Mesodermal cell (in vitro differentiated cells): ENCODE data around the gene LIPF. TPM values are rescaled to one million over a fixed set of nuclear protein-coding genes. Genes with fewer than 3 reads are reported as not detected.

ENCODE experiments used
- H3K27ac ChIP-seq: 2 replicates; pipeline ENCODE4 v1.7.0; 2013; ENCODE audit warnings: mild to moderate bottlenecking, low read depth, low read length, moderate library complexity; ENCODE audit not compliant: severe bottlenecking
- H3K36me3 ChIP-seq: 2 replicates; pipeline ENCODE4 v1.7.1; 2013; ENCODE audit warnings: mild to moderate bottlenecking, low read length, moderate library complexity; ENCODE audit not compliant: control insufficient read depth, insufficient read depth
- H3K4me1 ChIP-seq: one replicate; pipeline ENCODE4 v1.7.1; 2013; ENCODE audit warnings: mild to moderate bottlenecking, low read length; ENCODE audit not compliant: insufficient read depth, control insufficient read depth, poor library complexity, severe bottlenecking
- H3K4me3 ChIP-seq: 2 replicates; pipeline ENCODE4 v1.7.0; 2013; ENCODE audit warnings: low read length, control low read depth, mild to moderate bottlenecking; ENCODE audit not compliant: insufficient read depth, poor library complexity, severe bottlenecking; ENCODE audit errors: extremely low read depth
- H3K9me3 ChIP-seq: 2 replicates; pipeline ENCODE4 v1.7.1; 2013; ENCODE audit warnings: mild to moderate bottlenecking, low read length, moderate library complexity; ENCODE audit not compliant: control insufficient read depth
- WGBS, 2 experiments: methylation state at CpG; one replicate each; pipeline ENCODE4 v1.1.5; 2013; ENCODE audit warnings: missing lambda C conversion rate in 2 of 2; ENCODE audit not compliant: insufficient coverage in 2 of 2; 5-methylcytosine and 5-hydroxymethylcytosine counted together
- polyA plus RNA-seq, 2 experiments: library from polyadenylated mRNA; stranded (reverse); fragments of 50-300 nt; gene quantifications; one replicate each; pipeline ENCODE4 v1.2.3, GENCODE V29; 2013

The LIPF gene, protein sequence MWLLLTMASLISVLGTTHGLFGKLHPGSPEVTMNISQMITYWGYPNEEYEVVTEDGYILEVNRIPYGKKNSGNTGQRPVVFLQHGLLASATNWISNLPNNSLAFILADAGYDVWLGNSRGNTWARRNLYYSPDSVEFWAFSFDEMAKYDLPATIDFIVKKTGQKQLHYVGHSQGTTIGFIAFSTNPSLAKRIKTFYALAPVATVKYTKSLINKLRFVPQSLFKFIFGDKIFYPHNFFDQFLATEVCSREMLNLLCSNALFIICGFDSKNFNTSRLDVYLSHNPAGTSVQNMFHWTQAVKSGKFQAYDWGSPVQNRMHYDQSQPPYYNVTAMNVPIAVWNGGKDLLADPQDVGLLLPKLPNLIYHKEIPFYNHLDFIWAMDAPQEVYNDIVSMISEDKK
- polyA plus RNA-seq (2013, experiment 1 of 2) = not detected
- not detected for polyA plus RNA-seq (2013, experiment 2 of 2)

DNA sequence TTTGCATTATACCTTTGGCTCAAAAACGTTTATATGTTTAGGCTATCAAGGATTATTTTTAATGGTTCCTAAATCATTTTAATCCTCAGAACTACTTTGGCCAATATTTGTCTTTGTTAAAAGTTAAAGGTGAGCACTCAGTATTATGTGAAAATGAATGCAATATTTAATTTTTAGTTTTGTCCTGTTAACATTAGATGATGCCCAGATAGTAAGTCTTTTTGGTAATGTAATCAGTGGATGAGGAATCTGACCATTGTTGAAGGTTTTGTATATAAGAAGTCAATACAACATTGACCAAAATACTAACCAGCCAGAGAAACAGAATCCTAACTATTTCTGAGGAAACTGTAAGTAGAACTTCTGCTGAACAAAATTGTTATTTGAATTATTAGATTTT is at the start of gene LIPF:
LIPF (plus strand) TSS at position 301 of the 400 bp plus-strand sequence. CDS start 2,856 bp downstream, outside the sequence.
- Histone ChIP-seq H3K4me3 (no peak within 1 kb of the TSS), H3K36me3 (no peaks in the 10 kb centered on the region), H3K4me1 (no peaks in the 10 kb centered on the region), H3K27ac (no peak within 1 kb of the TSS), H3K9me3 (no peaks in the 10 kb centered on the region)
- no CpG with 5 or more reads among the region's 1 CpG for WGBS, 2 experiments

DNA sequence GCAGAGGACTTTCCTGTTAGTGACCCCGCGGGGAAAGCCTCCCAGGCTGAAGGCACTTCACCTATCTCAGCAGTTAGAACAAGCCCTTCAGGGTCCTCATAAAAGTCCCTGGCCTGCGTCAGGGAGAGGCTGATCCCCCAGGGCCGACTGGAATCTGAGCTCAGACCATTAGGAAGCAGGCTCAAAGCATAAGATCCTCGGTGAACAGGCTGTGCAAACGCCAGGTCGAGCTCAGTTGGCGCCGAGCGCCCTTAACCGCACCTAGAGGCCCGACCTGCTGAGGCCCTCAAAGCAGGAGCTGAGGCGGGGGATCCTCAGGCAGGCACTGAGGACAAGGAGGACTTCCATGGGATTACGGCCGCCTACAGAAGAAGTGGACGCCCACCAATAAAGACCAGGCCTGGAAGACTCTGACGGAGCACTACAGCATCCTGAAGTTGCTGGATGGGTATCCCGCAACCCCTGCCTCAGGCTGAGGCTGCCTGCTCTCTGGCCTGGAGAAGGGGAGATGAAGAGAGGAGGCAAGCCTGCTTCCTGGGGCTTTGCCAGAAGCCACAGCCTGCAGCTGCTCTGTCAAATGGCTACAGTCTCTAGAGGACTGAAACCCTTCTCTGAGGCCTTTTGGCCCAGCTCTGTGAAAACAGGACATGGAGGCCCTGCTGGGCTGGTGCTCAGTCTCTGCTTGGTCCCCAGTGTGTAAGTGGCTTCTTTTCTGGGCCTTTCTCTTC is 47.8 kb upstream of the LIPF start:
- no peaks in the 10 kb centered on the region for H3K9me3 ChIP-seq
- no peaks in the 10 kb centered on the region for H3K36me3 ChIP-seq
- H3K4me3 ChIP-seq = no peak overlapping the region
- WGBS, 2 experiments = 88 to 98% methylated on average over 14 to 18 of the region's 18 CpGs
- H3K27ac ChIP-seq = no peak overlapping the region
- no peaks in the 10 kb centered on the region for H3K4me1 ChIP-seq

DNA sequence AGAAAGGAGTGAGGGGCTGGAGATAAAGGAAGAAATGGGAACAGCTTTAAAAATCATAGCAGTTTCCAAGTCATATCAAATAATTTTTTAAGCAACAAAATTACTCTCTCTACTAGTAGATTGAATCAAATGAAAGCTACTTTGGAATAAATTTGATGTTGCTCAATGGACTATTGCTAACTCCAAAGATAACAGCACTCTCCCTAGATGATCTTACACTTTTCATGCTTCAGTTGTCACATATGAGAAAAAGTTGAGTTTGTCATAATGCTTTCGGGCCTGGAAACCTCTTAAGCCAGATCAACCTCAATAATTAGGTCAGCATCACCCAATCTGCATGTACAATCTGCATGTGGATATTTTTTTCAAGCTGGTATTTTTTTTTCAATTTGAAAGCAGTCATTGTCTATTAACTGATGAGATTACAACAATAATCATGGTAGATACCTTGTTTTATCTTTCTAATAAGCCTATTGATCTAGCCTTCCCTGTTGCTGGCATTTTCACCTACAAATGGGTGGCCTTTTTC is 46.4 kb upstream of the LIPF start:
- no CpG with 5 or more reads among the region's 1 CpG for WGBS, 2 experiments
- no peaks in the 10 kb centered on the region for H3K9me3 ChIP-seq

DNA sequence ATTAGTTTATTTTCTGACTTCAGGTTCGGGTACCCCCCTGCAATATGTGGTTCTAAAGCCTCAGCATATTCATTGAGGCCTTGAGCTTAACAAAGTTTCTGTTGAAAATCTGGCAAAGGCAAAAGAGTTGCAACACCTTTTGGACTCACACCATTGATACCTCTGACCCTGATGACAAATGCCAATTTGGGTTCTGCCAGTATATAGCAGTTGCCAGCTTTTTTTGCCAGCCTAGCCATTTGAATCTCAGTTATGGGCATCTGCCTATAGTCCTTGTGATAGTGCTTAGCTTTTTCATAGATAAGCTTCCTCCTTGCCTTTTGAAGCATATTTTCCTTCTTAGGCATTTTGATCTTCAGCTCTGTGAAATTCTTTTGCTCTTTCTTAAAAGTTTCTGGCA is 45.7 kb upstream of the LIPF start:
- no peaks in the 10 kb centered on the region for H3K4me1 ChIP-seq
- no peak overlapping the region for H3K4me3 ChIP-seq
- no peaks in the 10 kb centered on the region for H3K36me3 ChIP-seq
- no peak overlapping the region for H3K27ac ChIP-seq
- WGBS, 2 experiments = 80% methylated on average over 1 of the region's 1 CpG; no CpG with 5 or more reads in 1 of the 2 experiments
- no peaks in the 10 kb centered on the region for H3K9me3 ChIP-seq

More for the DNA sequence above, 46.4 kb upstream of the LIPF start:
- no peak overlapping the region for H3K27ac ChIP-seq
- H3K4me3 ChIP-seq = no peak overlapping the region
- H3K4me1 ChIP-seq = no peaks in the 10 kb centered on the region
- no peaks in the 10 kb centered on the region for H3K36me3 ChIP-seq

DNA sequence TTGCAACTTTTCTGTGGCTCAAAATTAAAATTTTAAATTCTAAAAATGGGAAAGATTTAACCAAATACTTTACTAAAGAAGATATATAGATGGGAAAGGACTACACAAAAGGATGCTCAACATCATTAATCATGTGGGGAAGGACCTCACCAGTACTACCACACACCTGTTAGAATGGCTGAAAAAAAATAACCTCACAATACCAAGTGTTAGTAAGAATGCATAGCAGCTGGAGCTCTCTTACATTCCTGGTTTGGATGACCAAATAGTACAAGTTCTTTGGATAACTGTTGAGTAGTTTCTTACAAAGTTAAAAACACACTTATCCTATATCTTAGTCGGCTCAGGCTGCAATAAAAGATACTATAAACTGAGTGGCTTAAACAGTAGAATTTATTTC is 43.8 kb upstream of the LIPF start:
- Histone ChIP-seq H3K36me3 (no peaks in the 10 kb centered on the region), H3K4me1 (no peaks in the 10 kb centered on the region), H3K4me3 (no peak overlapping the region), H3K9me3 (no peaks in the 10 kb centered on the region), H3K27ac (no peak overlapping the region)
- 100% methylated on average over 1 of the region's 1 CpG; no CpG with 5 or more reads in 1 of the 2 experiments for WGBS, 2 experiments

DNA sequence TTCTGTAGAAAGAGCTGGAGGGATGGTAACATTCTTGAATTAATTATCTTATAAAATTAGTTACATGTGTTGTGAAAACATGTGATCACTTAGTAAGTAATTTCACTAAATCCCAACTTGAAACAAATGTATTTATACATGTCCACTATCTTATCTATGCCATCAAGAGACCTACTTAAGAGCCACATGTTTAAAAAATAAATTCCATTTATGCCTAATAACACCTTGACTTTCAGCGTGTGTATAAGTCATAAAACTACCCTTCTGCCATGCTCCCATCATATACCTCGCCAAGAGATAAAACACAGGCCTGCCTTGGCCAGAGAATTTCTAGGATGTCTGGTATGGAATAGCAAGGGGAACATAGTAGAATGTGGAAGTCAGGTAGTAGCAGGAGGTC is 40.4 kb upstream of the LIPF start:
- H3K4me1 ChIP-seq = no peaks in the 10 kb centered on the region
- no peak overlapping the region for H3K27ac ChIP-seq
- no CpG with 5 or more reads among the region's 2 CpGs for WGBS, 2 experiments
- no peaks in the 10 kb centered on the region for H3K36me3 ChIP-seq
- no peak overlapping the region for H3K4me3 ChIP-seq
- H3K9me3 ChIP-seq = no peaks in the 10 kb centered on the region

DNA sequence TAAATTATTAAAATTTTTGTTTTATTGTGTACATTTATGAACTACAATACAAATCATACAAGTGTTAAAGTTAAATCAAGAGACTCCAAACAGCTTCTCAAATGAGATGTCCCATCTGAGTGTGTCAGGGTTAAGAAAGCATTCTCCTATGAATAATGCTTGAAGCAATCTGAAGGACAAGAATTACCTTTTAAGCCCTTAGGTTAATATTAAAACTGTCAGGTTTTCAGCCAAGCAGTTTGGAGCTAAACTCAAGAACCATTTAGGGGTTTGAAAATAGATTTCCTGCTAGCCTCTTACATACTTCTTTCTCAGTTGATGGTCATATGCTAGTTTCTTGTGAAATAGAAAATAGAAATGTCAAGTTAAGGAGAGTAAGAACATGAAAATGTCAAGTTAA is 39.4 kb upstream of the LIPF start:
- no peaks in the 10 kb centered on the region for H3K9me3 ChIP-seq
- no peak overlapping the region for H3K4me3 ChIP-seq
- no peak overlapping the region for H3K27ac ChIP-seq
- no peaks in the 10 kb centered on the region for H3K4me1 ChIP-seq
- H3K36me3 ChIP-seq = no peaks in the 10 kb centered on the region

DNA sequence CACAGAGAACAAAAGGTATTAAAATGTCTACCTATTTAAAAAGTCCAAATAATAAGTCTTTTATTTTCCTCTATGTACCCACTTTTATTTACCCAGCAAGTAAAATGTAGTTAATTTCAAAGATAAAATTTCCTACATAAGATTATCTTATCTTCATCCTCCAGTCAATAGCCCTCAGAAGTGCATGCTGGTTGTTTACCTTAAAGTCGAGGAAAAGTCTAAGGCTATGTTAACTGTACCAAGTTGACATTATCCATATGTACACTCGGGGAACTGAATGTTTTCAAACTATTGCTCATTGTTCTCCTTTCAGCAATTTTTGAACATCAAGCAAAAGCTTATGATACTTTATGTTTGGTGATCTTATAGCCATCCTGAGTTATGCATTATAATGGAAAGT is 24.1 kb upstream of the LIPF start:
- Histone ChIP-seq H3K27ac (no peak overlapping the region), H3K9me3 (peaks cover 4% of the 10 kb centered on the region), H3K4me3 (no peak overlapping the region), H3K36me3 (no peaks in the 10 kb centered on the region), H3K4me1 (no peaks in the 10 kb centered on the region)
- no CpG with 5 or more reads among the region's 2 CpGs for WGBS, 2 experiments

DNA sequence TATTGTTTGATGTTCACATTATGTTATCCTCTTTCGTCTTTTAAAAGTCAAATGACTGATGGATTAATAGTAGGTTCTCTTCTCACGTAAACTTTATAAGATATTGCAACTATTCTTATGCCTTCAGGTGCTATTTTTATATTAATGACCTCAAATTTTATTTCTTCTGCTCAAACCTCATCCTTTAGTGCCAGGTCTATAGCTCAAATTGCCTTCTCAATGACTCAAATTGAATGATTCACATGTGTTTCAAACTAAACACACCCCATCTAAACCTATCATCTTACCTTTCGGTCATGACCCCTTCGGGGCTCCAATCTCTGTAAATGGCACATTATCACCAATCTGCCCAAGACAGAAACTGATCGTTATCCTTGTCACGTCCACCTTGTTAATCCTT is 22.0 kb upstream of the LIPF start:
- peaks cover 4% of the 10 kb centered on the region for H3K9me3 ChIP-seq
- 91 to 93% methylated on average over 4 of the region's 6 CpGs for WGBS, 2 experiments
- H3K4me3 ChIP-seq = no peak overlapping the region
- no peaks in the 10 kb centered on the region for H3K36me3 ChIP-seq
- H3K27ac ChIP-seq = no peak overlapping the region
- H3K4me1 ChIP-seq = no peaks in the 10 kb centered on the region

DNA sequence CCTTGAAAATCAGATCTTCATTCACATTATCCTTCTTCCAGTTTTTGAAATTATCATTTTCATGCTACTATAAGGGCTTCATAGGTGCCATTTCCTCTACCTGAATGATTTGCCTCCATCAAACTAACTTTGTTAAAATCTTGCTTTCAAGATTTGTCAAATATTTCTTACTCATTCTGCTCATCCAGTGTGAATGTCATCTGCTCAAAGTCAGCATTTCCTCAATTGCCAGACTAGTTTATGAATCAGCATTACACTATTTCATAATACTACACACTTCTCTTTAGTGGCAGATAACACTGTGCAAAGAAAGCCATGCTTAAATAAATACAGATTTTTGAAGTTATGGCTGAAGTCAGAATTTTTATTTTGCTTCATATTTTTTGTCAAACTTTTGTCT is 21.3 kb upstream of the LIPF start:
- Histone ChIP-seq H3K4me3 (no peak overlapping the region), H3K4me1 (no peaks in the 10 kb centered on the region), H3K27ac (no peak overlapping the region), H3K36me3 (no peaks in the 10 kb centered on the region), H3K9me3 (no peaks in the 10 kb centered on the region)
